GM13976 (cell line): ENCODE results near the gene TIAM2.

ENCODE experiments used
- DNase-seq: peaks from one replicate; pipeline ENCODE4 v3.0.0; 2012; ENCODE audit warnings: low spot score
- CTCF ChIP-seq: IDR thresholded peaks from 2 replicates; pipeline ENCODE4 v1.5.1; 2012; ENCODE audit warnings: borderline replicate concordance, mild to moderate bottlenecking; ENCODE audit not compliant: insufficient read depth; ENCODE audit errors: extremely low read depth, missing control alignments, control extremely low read depth
- in situ Hi-C: fragments of 300-500 bp; cut with MboI; formaldehyde crosslinking; loops from one replicate; pipeline ENCODE4 v1.12.0; 2022; ENCODE audit warnings: low sequenced_read_pairs, mixed read lengths, inconsistent platforms; ENCODE audit not compliant: unreplicated experiment

The TIAM2 gene

GRCh38 chr6:155021680-155022079 lies 26.6 kb downstream of the TIAM2 start:
- in situ Hi-C loops: no loop called here
- no peak for TF ChIP-seq CTCF
- no peak for DNase-seq

- in situ Hi-C loops: no loop called here
- no peak for TF ChIP-seq CTCF
- no peak for DNase-seq
Measured at GRCh38 chr6:155022721-155023120, 27.6 kb downstream of the TIAM2 start.

GRCh38 chr6:155023717-155024116 lies 28.6 kb downstream of the TIAM2 start:
- DNase-seq: no peak
- in situ Hi-C loops: no loop called here
- no peak for TF ChIP-seq CTCF

- no peak for DNase-seq
- no peak for TF ChIP-seq CTCF
- in situ Hi-C loops: no loop called here
Measured at GRCh38 chr6:155024391-155025027, 29.4 kb downstream of the TIAM2 start.

GRCh38 chr6:155026022-155026705 lies 31.0 kb downstream of the TIAM2 start:
- DNase-seq: no peak

GRCh38 chr6:155026706-155027045 lies 31.6 kb downstream of the TIAM2 start:
- no peak for DNase-seq
- in situ Hi-C loops: no loop called here
- TF ChIP-seq CTCF: no peak

More at GRCh38 chr6:155026022-155026705, 31.0 kb downstream of the TIAM2 start:
- in situ Hi-C loops: no loop called here
- no peak for TF ChIP-seq CTCF
